Renal cortical epithelial cell (primary cell): ENCODE results near the gene LRRC26. TPM values are rescaled to one million over a fixed set of nuclear protein-coding genes. Genes with fewer than 3 reads are reported as not detected.

Experiments
- DNase-seq: peaks from one replicate; pipeline ENCODE4 v3.0.0-alpha.2; 2011; ENCODE audit warnings: low read depth
- total RNA-seq: library from RNA; depleted of rRNA; stranded (reverse); fragments of >200 nt; gene quantifications from 2 replicates; pipeline ENCODE4 v1.2.3, GENCODE V29; 2014

The LRRC26 gene, protein sequence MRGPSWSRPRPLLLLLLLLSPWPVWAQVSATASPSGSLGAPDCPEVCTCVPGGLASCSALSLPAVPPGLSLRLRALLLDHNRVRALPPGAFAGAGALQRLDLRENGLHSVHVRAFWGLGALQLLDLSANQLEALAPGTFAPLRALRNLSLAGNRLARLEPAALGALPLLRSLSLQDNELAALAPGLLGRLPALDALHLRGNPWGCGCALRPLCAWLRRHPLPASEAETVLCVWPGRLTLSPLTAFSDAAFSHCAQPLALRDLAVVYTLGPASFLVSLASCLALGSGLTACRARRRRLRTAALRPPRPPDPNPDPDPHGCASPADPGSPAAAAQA
- total RNA-seq = not detected in 2 replicates

DNA sequence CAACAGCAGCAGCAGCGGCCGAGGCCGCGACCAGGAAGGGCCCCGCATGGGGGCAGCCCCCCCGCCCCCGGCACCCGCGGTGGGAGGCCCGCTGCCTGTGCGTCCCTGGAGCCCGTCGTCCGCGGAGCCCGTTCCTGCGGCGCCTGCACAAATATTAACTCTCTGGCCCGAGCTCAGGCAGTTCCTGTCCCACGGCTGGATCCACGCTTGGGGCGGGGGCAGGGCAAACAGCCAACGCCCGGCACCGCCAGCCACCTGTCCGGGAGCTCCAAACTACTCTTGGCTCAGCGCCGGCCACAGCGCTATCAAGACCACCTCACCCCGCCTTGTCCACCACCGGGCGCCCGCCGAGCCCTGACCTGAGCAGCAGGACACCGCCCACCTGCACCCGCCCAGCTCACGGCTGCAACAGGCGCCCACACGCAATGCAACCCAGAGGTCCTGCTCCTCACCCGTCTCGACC lies at the start of gene LRRC26:
TSS of gene LRRC26 (minus strand) at position 156 of the 463 bp plus-strand sequence. CDS start at position 48, 108 bp downstream.
- no peak for DNase-seq

DNA sequence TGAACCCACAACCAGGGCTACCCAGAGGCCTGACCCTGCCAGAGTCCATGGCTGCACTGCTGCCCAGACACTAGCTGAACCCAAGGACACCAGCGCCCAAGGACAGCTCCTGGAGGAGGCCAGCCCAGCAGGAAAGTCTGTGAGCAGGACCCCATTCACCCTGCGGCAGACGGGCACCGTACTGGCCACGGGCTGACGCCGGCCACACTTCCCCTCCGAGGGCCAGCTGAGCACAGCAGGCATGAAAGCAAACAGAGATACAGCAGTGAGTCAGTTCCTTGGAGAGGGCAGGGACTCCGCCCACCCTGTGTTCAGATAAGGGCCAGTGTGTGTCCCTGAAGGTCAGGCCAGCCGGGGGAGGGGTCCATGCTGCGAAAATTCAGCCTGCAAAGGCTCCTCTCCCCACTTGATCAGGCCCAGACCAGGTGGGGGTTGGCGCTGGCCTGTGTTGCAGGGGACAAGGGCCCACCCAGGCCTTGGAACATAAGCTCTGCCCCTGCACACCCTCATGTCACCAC lies 49.0 kb upstream of the LRRC26 start:
- DNase-seq = no peak

DNA sequence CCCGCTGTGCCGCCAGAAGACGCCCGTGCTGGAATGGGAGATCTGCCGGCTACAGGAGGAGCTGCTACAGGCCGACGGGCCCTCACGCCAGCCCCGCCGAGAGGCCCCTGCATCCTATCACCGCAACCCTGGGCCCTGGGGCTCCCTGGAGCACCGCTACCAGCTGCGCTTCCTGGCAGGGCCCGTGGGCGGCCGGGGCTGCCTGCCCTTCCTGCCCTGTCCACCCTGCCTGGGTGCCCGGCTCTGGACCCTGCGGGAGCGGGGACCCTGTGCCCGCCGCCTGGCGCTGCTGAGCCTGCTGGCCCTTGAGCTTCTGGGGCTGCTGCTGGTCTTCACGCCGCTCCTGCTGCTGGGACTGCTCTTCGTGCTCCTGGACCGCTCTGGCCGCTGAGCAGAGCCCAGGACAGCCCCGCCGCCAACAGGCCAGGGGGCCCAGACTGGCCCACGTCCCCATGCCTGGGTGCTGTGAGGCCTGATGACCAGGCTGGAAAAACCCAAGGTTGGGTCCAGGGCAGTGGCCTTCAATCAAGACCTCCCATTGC lies 48.4 kb upstream of the LRRC26 start:
- DNase-seq = no peak

DNA sequence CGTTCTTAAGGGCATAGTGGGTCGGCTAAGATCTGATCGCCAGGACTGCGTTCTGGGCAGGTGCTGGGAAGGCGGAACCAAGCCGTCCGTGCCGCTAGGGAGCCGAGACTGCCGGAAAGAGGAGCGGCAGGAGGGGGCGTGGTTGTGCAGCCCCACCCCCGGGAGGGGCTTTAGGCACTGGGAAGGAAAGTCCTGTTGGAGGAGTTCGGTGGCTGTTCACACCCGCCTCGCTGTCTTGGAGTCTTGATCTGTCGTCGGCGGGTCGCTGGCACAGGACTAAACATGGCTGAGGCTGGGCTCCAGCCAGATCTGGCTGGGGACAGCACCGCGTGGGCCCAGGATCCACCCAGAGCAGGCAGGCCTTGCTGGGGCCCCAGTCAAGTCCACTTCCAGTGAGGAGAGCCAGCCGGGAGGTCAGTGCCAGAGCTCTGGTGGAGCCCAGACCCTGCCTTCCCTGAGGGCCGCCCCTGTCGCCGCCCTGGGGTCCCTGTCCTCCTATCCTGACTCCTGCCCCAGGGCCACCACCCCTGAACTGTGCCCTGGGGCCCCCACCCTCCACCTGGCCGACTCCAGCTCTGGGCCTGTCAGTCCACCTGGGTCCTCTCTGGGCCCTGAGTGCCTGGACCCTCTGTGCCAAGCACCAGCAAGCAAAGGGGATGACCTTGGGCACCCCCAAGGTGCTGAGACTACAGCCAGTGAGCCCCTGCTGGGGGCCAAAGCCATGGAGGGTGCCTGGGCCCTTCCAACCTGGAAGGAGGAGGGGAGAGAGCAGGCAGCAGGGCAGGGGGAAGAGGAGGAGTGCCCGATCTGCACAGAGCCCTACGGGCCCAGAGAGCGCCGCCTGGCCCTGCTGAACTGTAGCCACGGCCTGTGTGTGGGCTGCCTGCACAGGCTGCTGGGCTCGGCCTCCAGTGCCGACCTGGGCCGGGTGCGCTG lies 47.7 kb upstream of the LRRC26 start:
- DNase-seq = peak; percentile 58

DNA sequence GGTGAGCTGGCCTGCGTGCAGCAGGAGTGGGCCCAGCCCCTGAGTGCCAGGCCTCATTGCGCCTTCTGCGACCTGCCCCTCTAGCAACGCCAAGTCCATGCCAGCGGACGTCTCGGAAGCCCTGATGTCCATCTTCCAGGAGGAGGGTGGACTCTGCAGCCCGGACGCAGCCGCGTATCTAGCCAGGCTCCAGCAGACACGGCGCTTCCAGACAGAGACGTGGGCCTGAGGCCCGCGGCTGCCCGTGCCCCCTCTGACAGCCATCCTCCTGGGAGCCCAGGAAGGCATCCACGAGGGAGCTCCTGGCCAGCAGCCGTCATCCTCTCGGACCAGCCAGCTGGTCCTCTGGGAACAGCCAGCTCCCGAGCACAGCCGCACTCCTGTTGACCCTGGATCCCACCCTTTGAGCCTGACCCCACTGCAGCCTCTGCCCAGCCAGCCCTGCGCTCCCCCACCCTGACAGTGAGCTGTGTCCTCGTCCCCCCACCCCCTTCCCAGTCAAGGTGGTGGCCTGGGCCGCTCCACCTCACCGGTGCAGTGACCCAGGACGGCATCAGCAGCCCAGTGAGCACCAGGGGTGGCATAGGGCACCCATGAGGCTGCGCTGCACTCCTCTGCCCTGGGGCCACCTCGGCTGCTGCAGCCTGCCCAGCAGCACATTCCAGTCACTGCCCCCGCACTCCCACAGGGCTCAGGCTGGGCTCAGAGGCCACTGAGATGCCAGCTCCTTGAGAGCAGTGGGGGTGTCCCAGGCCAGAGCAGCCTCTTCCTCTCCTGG lies 46.5 kb upstream of the LRRC26 start:
- DNase-seq = peak; percentile 19

DNA sequence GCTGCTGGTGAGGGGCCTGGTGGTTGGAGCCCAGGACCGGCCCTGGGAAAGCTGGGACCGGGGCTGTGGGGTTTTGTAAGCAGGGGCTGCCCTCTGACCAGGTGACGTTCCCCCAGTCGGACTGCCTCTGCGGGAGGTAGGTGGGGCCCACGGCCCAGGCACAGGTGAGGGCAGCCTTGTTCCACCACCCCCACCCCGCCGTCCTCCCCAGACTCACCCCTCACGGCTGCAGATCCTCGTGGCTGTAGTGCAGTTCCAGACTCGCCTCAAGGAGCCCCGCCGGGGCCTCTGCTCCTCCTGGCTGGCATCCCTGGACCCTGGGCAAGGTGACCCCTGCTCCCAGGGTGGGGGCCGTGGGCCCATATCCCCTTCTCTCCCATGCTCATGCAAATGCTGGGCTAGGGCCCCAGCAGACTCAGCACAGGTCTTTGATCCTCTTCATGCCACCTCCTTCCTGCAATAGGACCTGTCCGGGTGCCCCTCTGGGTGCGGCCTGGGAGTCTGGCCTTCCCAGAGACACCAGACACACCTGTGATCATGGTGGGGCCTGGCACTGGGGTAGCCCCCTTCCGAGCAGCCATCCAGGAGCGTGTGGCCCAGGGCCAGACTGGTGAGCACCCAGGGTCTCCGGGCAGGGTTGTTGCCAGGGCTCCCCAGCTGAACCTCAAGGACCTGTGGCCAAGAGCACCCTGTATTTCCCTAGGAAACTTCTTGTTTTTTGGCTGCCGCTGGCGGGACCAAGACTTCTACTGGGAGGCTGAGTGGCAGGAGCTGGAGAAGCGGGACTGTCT lies 45.5 kb upstream of the LRRC26 start:
- DNase-seq = no peak

DNA sequence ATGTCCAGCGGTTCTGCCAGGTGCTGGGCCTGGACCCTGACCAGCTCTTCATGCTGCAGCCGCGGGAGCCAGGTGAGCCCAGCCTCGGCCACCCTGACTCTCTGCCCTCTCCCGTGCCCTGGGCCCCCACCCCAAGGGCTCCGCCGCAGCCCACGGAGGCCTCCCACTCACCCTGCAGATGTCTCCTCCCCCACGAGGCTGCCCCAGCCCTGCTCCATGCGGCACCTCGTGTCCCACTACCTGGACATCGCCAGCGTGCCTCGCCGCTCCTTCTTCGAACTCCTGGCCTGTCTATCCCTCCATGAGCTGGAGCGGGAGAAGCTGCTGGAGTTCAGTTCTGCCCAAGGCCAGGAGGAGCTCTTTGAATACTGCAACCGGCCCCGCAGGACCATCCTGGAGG lies 44.8 kb upstream of the LRRC26 start:
- no peak for DNase-seq

DNA sequence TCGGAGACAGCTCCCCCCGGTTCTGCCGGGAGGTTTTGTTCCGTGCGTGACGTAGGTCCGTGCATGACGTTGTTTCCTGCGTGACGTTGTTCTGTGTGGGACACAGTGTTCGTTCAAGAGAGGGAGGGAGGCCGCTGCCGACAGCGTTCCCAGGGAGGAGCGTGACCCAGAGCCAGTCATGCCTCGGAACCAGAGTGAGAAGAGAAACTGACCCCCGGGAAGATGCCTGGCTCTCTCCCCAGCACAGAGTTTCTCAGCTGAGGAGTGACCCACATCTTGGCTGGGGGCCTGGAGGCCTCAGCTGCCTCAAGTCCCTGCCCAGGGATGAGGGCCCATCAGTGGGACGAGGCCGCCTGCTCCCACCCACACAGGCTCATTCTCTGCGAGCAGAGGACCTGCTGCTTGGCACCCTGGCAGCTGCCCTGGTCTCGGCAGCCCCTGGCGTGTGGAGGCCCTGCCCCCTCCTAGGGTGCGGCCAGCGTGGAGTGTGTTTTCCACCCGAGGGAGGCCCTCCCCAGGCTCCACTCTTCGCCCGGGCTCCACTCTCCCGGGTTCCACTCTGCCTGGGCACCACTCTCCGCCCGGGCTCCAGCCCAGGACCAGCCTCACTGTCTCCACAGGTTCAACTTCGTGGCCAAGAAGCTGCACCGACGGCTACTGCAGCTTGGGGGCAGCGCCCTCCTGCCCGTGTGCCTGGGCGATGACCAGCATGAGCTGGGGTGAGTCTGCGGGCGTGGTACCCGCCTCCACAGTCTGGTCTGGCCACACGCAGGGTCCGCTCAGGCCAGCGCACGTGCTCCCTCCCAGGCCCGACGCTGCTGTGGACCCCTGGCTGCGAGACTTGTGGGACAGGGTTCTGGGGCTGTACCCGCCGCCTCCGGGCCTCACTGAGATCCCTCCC lies 43.6 kb upstream of the LRRC26 start:
- DNase-seq = no peak

DNA sequence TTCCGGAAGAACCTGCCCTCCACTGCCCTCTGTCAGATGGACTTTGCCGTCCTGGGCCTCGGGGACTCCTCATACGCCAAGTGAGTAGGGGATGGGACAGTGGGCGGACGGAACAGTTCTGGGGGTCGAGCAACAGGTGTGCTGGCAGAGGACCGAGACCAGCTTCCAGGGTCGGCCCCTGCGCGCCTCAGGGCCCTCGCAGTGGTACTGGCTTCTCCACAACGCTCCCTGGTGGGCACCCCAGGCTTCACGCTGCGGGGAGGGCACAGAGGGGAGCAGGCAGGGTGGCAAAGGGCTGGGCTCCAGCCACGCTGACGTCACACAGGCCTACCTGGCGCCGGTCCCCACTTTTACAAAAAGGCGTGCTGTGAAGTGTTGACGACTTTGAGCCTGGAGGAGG lies 42.7 kb upstream of the LRRC26 start:
- DNase-seq = no peak

DNA sequence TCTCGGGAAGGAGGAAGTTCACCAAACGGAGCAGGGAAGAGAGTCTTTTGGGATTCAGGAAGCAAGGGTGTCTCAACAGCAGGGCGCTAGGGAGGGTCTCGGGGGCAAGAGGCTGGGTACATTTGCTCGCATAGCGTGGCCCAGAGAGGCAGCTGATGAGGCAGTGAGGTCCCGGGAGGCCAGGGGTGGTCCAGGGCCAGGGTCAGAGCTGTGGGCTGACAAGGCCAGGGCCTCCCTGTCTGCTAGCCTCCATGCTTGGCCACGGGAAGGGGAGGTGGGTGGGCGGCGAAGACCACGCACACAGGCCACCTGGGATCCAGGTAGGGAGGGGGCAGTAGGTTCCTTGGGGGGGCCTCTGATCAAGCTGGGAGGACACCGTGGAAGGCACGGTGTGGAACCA lies 41.7 kb upstream of the LRRC26 start:
- DNase-seq = no peak

DNA sequence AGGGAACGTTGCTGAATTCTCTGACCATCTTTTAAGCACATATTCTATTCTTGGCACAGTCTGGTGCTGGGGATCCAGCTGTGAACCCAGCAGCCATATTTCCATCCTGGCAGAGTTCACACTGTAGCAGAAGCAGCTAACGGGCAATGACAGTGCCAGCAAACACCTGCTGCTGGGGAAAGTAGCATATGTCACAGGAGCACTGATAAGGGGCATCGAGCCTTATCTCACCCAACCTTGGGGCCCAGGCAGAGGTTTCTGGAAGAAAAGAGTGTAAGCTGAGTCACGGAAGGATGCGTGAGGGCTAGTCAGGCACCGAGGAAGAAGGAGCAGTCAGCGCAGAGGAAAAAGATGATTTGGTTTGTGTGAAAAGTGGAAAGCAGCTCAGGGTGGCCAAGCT lies 36.8 kb upstream of the LRRC26 start:
- no peak for DNase-seq

DNA sequence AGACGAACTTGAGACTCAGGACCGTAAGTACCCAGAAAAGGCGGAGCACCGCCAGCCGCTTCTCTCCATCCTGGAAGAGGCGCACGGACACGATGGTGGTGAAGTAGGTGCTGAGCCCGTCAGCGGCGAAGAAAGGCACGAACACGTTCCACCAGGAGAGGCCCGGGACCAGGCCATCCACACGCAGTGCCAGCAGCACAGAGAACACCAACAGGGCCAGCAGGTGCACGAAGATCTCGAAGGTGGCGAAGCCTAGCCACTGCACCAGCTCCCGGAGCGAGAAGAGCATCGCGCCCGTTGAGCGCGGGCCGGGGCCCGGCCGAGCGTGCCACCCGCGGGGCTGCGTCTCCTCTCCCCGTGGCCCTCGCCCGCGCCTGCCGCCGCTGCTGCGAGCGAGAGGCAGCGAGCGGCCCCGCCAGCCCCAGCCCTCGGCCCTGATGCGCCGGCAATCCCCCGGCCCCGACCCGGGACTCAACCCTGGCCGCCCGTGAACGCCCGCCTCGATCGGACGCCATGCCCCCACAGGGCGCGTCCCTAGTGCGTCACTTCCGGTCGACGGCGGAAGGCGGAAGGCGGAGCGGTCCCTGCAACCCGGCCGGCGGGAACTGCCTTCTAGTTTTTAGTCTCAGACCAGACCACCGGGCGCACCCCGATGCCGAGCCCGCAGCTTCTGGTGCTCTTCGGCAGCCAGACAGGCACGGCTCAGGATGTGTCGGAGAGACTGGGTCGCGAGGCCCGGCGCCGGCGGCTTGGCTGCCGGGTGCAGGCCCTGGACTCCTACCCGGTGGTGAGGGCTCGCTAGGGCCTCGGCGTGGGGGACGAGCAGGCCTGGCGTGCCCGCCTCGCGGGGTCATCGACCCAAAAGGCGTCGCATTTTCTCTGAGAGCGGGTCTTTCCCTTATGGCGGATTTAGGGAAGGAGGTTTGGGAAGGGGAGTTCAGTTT lies 35.5 kb upstream of the LRRC26 start, which contains the start of the genes NDOR1 and TMEM203:
TSS of gene NDOR1 (plus strand) at position 575 of the 944 bp plus-strand sequence. CDS start at position 653, 78 bp downstream.
TSS of gene TMEM203 (minus strand) at position 523 of the 944 bp plus-strand sequence. CDS start at position 289, 234 bp downstream.
- DNase-seq = peak; percentile 37

DNA sequence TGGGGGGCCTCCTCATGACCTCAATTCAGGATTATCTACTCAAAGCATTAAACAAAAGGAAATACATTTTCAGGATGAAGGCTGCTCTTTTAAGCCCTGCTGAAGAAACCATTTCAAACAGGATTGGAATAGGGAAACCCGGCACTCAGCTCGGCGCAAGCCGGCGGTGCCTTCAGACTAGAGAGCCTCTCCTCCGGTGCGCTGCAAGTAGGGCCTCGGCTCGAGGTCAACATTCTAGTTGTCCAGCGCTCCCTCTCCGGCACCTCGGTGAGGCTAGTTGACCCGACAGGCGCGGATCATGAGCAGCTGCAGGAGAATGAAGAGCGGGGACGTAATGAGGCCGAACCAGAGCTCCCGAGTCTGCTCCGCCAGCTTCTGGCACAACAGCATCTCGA lies 34.9 kb upstream of the LRRC26 start:
- no peak for DNase-seq

DNA sequence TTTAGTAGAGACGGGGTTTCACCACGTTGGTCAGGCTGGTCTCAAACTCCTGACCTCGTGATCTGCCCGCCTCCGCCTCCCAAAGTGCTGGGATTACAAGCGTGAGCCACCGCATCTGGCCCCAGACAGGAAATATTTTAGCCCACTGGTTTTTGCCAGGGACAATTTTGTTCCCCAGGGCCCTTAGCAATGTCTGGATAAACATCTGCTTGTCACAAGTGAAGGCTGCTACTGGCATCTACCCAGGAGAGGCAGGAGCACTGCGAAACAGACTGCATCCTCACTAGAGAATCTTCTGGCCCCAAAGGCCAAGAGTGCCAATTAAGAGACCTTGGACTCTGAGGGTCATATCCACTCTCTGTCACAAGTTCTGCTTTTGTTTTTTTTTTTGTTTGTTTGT lies 33.1 kb upstream of the LRRC26 start:
- no peak for DNase-seq

DNA sequence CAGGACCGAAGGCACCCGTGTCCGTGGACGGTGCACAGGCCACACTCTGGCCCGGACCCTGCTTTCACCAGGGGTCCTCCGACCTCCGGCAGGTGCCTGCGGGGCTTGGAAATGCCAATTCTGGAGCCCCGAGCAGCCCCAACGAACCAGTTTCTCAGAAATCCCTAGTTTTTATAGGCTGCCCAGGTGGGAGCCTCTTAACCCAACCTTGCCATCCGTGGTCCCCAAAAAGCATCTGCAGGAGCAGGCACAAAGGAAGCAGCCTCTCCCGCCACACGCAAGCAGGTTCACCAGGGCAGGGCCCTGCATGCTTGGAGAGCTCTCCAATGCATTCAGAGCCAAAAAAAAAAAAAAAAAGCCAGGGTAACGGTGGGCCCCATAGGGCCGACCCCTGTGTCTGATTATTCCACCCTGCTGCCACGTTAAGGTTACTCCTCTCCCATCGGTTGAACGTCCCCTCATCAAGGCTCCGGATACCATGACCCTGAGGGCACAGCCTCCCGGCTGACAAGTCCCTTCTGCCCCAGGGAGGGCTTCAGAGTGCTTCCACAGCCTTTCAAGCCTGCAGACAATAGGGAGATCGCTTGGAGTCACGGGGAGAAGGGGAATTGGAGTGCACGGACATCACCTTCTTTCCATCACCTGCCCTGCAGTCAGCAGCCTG lies 31.5 kb upstream of the LRRC26 start:
- no peak for DNase-seq

DNA sequence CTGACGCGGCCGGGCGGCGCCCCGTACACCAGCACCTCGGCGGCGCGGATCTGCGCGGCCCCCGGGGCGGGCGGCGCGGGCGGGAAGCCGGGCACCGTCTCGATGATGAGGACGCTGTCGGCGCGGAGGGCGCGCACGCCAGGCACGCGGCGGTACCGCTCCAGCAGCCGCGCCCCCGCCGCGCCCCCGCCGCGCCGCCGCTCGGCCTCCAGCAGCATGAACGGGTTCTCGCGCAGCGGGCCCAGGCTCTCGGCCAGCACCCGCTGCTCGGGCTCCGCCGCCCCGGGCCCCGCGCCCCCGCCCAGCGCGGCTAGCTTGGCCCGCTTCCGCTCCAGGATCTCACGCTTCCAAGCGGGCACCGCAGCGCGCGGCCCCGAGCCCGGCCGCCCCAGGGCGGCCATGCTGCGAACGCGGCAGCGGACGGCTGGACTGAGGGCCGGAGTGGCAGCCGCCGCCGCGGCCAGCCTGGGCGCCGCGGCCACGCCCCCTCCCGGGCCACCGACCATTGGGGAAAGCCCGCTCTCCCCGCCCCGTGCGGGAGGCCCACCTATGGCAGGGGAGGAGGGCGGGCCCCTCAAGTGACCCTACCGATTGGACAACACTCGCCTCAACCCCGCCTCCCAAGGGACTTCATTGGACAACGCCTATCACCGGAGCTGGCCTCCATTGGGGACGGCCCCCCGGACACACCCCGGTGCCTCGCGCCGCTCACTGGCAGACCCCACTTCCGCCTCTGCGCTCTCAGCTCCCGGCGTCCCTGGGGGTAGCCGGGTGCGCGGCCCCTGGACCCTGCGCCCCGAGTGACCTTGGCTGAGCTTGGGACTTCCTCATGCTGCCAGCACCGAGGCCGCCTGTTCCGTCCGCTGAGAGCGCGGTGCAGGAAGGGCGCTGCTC lies 30.7 kb upstream of the LRRC26 start, which contains the start of gene TPRN:
TSS of gene TPRN (minus strand) at position 431 of the 894 bp plus-strand sequence. CDS start at position 401, 30 bp downstream.
- DNase-seq = peak; percentile 95
